HCT116 (cell line): ENCODE measurements around the gene ITGA11. TPM values are rescaled to one million over a fixed set of nuclear protein-coding genes. Genes with fewer than 3 reads are reported as not detected.

Source experiments
- ATAC-seq: fragments of 200-7000 bp; cut with Tn5 transposase; 2 replicates; pipeline ENCODE4 v1.9.1; 2020; ENCODE audit warnings: mild to moderate bottlenecking, moderate library complexity
- BruUV-seq: library from RNA; stranded (reverse); fragments of 400-500 nt; replicated peaks from 2 replicates; lab custom pipeline; 2021; lab: Mats Ljungman, UMichigan
- CTCF ChIA-PET: fragments of 300-600 bp; sonication (Branson Sonifier 250); formaldehyde crosslinking; loops from one replicate; lab custom pipeline; 2021; ENCODE audit warnings: antibody characterized with exemption; lab: Charles Lee
- POLR2A ChIA-PET: fragments of 300-600, 350-600 bp; sonication (Branson Sonifier 250); formaldehyde crosslinking; loops from one replicate; lab custom pipeline; 2021; ENCODE audit warnings: antibody characterized with exemption; lab: Charles Lee
- RAD21 ChIA-PET, 2 experiments: fragments of 300-600 bp; sonication (Branson Sonifier 250); formaldehyde crosslinking; loops; one replicate each; lab custom pipeline; 2023; ENCODE audit warnings: low total read pairs in 2 of 2; ENCODE audit not compliant: uncharacterized antibody in 2 of 2, unreplicated experiment in 2 of 2, low non-redundant PET in 1 of 2; lab: Charles Lee
- DNase-seq: peaks from one replicate; pipeline ENCODE4 v3.0.0-alpha.2; 2010; ENCODE audit warnings: low read depth, low spot score
- H2AFZ ChIP-seq: fragments of 200-600 bp; shearing (Covaris generic), sonication (generic); 2 replicates; pipeline ENCODE4 v1.6.1; 2017; ENCODE audit warnings: low read depth, mixed run types, mixed read lengths, antibody characterized with exemption, low read length; ENCODE audit not compliant: poor library complexity, severe bottlenecking
- H3K27ac ChIP-seq: 2 replicates; pipeline ENCODE4 v1.5.1; 2012; ENCODE audit warnings: low read depth, low read length
- H3K27me3 ChIP-seq: fragments of 200-600 bp; sonication (generic); 2 replicates; pipeline ENCODE4 v1.6.1; 2016; ENCODE audit warnings: mixed run types, low read length, mixed read lengths; ENCODE audit not compliant: insufficient read depth
- H3K36me3 ChIP-seq, 2 experiments: fragments of 200-500 bp in 1 of 2; fragments of 200-600 bp in 1 of 2; sonication (Bioruptor generic) in 1 of 2; sonication (generic) in 1 of 2; 2 replicates each; pipeline versions ENCODE4 v1.5.1 to v1.6.1; 2014 to 2016; ENCODE audit warnings: low read length in 2 of 2, inconsistent platforms in 1 of 2, mixed read lengths in 1 of 2, mixed run types in 1 of 2; ENCODE audit not compliant: insufficient read depth in 2 of 2, control insufficient read depth in 1 of 2
- H3K4me1 ChIP-seq, 2 experiments: fragments of 200-600 bp in 1 of 2; sonication (generic) in 1 of 2; 2 replicates each; pipeline versions ENCODE4 v1.5.1 to v1.6.1; 2012 to 2017; ENCODE audit warnings: low read length in 2 of 2, inconsistent platforms in 1 of 2, mild to moderate bottlenecking in 1 of 2, mixed read lengths in 1 of 2, mixed run types in 1 of 2, moderate library complexity in 1 of 2; ENCODE audit not compliant: insufficient read depth in 2 of 2, control insufficient read depth in 1 of 2
- H3K4me2 ChIP-seq: fragments of 200-600 bp; sonication (generic); 2 replicates; pipeline ENCODE4 v1.6.1; 2017; ENCODE audit warnings: mixed run types, low read length, mixed read lengths
- H3K4me3 ChIP-seq, 2 experiments: fragments of 200-600 bp in 1 of 2; sonication (generic) in 1 of 2; replicated peaks in 1 of 2; 2 replicates each; pipeline ENCODE4 v1.5.1; 2011 to 2016; ENCODE audit warnings: low read length in 2 of 2, control low read depth in 1 of 2, low read depth in 1 of 2, mild to moderate bottlenecking in 1 of 2, mixed read lengths in 1 of 2, mixed run types in 1 of 2
- H3K79me2 ChIP-seq: fragments of 200-600 bp; sonication (generic); 2 replicates; pipeline ENCODE4 v1.6.1; 2017; ENCODE audit warnings: mild to moderate bottlenecking, mixed run types, low read length, moderate library complexity, mixed read lengths; ENCODE audit not compliant: insufficient read depth
- H3K9ac ChIP-seq: fragments of 200-600 bp; sonication (generic); 2 replicates; pipeline ENCODE4 v1.6.1; 2016; ENCODE audit warnings: low read length, mixed read lengths
- H3K9me2 ChIP-seq: fragments of 200-600 bp; sonication (generic), shearing (Covaris generic); 2 replicates; pipeline ENCODE4 v1.6.1; 2017; ENCODE audit warnings: mixed run types, mild to moderate bottlenecking, moderate library complexity; ENCODE audit not compliant: insufficient read depth
- H3K9me3 ChIP-seq, 2 experiments: fragments of 200-500 bp in 1 of 2; fragments of 200-600 bp in 1 of 2; sonication (Bioruptor generic) in 1 of 2; sonication (generic) in 1 of 2; 2 replicates each; pipeline ENCODE4 v1.6.1; 2014 to 2017; ENCODE audit warnings: low read length in 2 of 2, mixed read lengths in 2 of 2, inconsistent platforms in 1 of 2, low read depth in 1 of 2, mild to moderate bottlenecking in 1 of 2, mixed run types in 1 of 2, moderate library complexity in 1 of 2; ENCODE audit not compliant: control insufficient read depth in 1 of 2, insufficient read depth in 1 of 2
- H4K20me1 ChIP-seq: fragments of 200-600 bp; sonication (generic), shearing (Covaris generic); 2 replicates; pipeline ENCODE4 v1.6.1; 2017; ENCODE audit warnings: mixed run types, mild to moderate bottlenecking, moderate library complexity; ENCODE audit not compliant: insufficient read depth
- ATF3 ChIP-seq: IDR thresholded peaks from 2 replicates; pipeline ENCODE4 v1.6.1; 2012
- CEBPB ChIP-seq: IDR thresholded peaks from 2 replicates; pipeline ENCODE4 v1.6.1; 2012; ENCODE audit warnings: low read depth
- EGR1 ChIP-seq: IDR thresholded peaks from 2 replicates; pipeline ENCODE4 v1.6.1; 2012; ENCODE audit warnings: low read depth
- ELF1 ChIP-seq: IDR thresholded peaks from 2 replicates; pipeline ENCODE4 v1.6.1; 2012; ENCODE audit warnings: low read depth, borderline replicate concordance
- EZH2phosphoT487 ChIP-seq: fragments of 200-600 bp; IDR thresholded peaks from 2 replicates; pipeline ENCODE4 v1.6.1; 2018; ENCODE audit warnings: antibody characterized with exemption, borderline replicate concordance
- RAD21 ChIP-seq: IDR thresholded peaks from 2 replicates; pipeline ENCODE4 v1.6.1; 2012; ENCODE audit warnings: low read depth, mild to moderate bottlenecking
- SIN3A ChIP-seq: IDR thresholded peaks from 2 replicates; pipeline ENCODE4 v1.6.1; 2012; ENCODE audit warnings: low read depth
- ZBTB33 ChIP-seq: IDR thresholded peaks from 2 replicates; pipeline ENCODE4 v1.6.1; 2011; ENCODE audit warnings: mild to moderate bottlenecking, low read length, moderate library complexity; ENCODE audit not compliant: insufficient replicate concordance; ENCODE audit errors: extremely low read depth
- intact Hi-C: fragments of 100-400 bp; cut with micrococcal nuclease; formaldehyde crosslinking; loops from 2 replicates; pipeline ENCODE4 v1.10.0; 2022
- total RNA-seq: library from RNA; stranded (reverse); gene quantifications from one replicate; pipeline ENCODE4 v1.2.1, GENCODE V29; 2021; ENCODE audit not compliant: unreplicated experiment
- TF ChIP-seq, protein P1 (sequence below): IDR thresholded peaks from 2 replicates; pipeline ENCODE4 v1.6.1; 2012

The ITGA11 gene
- total RNA-seq, 1 experiment from 2014 or later: not detected

- Histone ChIP-seq H2AFZ (no peak overlapping the region), H3K4me3 (no peak overlapping the region), H3K9me2 (no peaks in the 10 kb centered on the region), H3K9ac (no peak overlapping the region), H3K4me1 (peaks cover 0 to 10% of the 10 kb centered on the region in 2 experiments; a peak in 3 of 4 replicates), H3K4me2 (no peak overlapping the region), H3K27ac (no peak overlapping the region), H4K20me1 (no peaks in the 10 kb centered on the region), H3K79me2 (no peaks in the 10 kb centered on the region), H3K27me3 (no peaks in the 10 kb centered on the region), H3K9me3 (no peaks in the 10 kb centered on the region), H3K36me3 (no peaks in the 10 kb centered on the region)
- no TSS peak for BruUV-seq
- intact Hi-C loops: no loop called here
- TF ChIP-seq CEBPB (no peak), ELF1 (no peak), EGR1 (no peak), ZBTB33 (no peak), SIN3A (no peak), EZH2phosphoT487 (no peak), RAD21 (no peak), ATF3 (no peak)
- TF ChIP-seq, protein P1, sequence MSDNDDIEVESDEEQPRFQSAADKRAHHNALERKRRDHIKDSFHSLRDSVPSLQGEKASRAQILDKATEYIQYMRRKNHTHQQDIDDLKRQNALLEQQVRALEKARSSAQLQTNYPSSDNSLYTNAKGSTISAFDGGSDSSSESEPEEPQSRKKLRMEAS: no peak
- CTCF ChIA-PET: no interaction called here
- no peak for DNase-seq
- no peak for ATAC-seq
- RAD21 ChIA-PET: no interaction called here
- POLR2A ChIA-PET: no interaction called here
Observed at GRCh38 chr15:68310804-68311463, 121.0 kb downstream of the ITGA11 start.
